Activated CD8-positive, alpha-beta T cell treated with anti-CD3 and anti-CD28 coated beads for 36 hours (primary cell): ENCODE measurements around the gene FILIP1L. TPM values are rescaled to one million over a fixed set of nuclear protein-coding genes. Genes with fewer than 3 reads are reported as not detected.

Source experiments
- ATAC-seq: fragments of 200-7000 bp; cut with Tn5 transposase; one replicate; pipeline ENCODE4 v1.10.0; 2021; ENCODE audit warnings: mild to moderate bottlenecking, moderate library complexity
- CTCF ChIA-PET: fragments of 350-600 bp; sonication (Branson Sonifier 250); formaldehyde crosslinking; loops from one replicate; lab custom pipeline; 2021; ENCODE audit warnings: antibody characterized with exemption; lab: Charles Lee
- POLR2A ChIA-PET: fragments of 350-600 bp; sonication (Branson Sonifier 250); formaldehyde crosslinking; loops from one replicate; lab custom pipeline; 2021; ENCODE audit warnings: antibody characterized with exemption; lab: Charles Lee
- DNase-seq: peaks from one replicate; pipeline ENCODE4 v3.0.0-alpha.2; 2020
- H3K27ac Mint-ChIP-seq: one replicate; pipeline ENCODE4 v1.8.0; 2021; ENCODE audit warnings: mild to moderate bottlenecking, mixed read lengths
- H3K27me3 Mint-ChIP-seq: one replicate; pipeline ENCODE4 v1.8.0; 2021; ENCODE audit warnings: mixed read lengths
- H3K36me3 Mint-ChIP-seq: one replicate; pipeline ENCODE4 v1.8.0; 2021; ENCODE audit warnings: low read depth, mixed read lengths
- H3K4me1 Mint-ChIP-seq: one replicate; pipeline ENCODE4 v1.8.0; 2021; ENCODE audit warnings: low read depth, mixed read lengths
- H3K4me3 Mint-ChIP-seq: one replicate; pipeline ENCODE4 v1.8.0; 2021; ENCODE audit warnings: mild to moderate bottlenecking, moderate library complexity, mixed read lengths
- H3K9me3 Mint-ChIP-seq: one replicate; pipeline ENCODE4 v1.8.0; 2021; ENCODE audit warnings: mixed read lengths
- intact Hi-C: fragments of 100-400 bp; cut with micrococcal nuclease; formaldehyde crosslinking; loops from one replicate; pipeline ENCODE4 v1.10.0; 2022
- total RNA-seq, 2 experiments: library from RNA; stranded (reverse); gene quantifications; one replicate each; pipeline ENCODE4 v1.2.3, GENCODE V29; 2021
- TF ChIP-seq, protein P1 (sequence below): fragments of 200-600 bp; IDR thresholded peaks from one replicate; pipeline ENCODE4 v1.8.0; 2022; ENCODE audit warnings: antibody characterized with exemption, mild to moderate bottlenecking

The FILIP1L gene
- total RNA-seq, 2 experiments from 2014 or later, result 0.11 to 0.13 TPM

DNA sequence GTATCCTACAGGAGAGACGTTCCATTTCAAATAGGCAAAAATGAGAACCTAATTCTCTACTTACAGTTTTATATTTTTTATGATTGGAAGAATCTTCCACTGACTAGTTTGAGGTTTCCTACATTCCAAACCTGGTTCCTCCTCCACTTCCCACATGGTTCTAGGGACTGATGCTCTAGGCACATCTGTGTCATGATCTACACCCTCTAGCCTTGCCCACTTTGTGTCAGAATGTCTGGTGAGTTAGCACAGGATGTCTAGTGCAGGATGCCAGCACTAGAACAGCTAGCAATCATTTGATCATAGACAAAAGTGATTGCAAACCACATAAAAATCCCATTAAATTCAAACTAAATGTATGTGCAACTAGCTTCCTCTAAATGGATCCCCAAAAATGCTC, 26.7 kb upstream of the FILIP1L start:
- H3K27me3 Mint-ChIP-seq, result no peaks in the 10 kb centered on the region
- ATAC-seq (no peak), DNase-seq (no peak)
- ChIA-PET CTCF (no interaction called here), POLR2A (no interaction called here)
- H3K4me1 Mint-ChIP-seq, result peaks cover 6% of the 10 kb centered on the region
- peaks cover 10% of the 10 kb centered on the region for H3K9me3 Mint-ChIP-seq
- H3K36me3 Mint-ChIP-seq, result peaks cover 30% of the 10 kb centered on the region
- H3K27ac Mint-ChIP-seq, result no peak overlapping the region
- intact Hi-C loops, result no loop called here
- TF ChIP-seq, protein P1, sequence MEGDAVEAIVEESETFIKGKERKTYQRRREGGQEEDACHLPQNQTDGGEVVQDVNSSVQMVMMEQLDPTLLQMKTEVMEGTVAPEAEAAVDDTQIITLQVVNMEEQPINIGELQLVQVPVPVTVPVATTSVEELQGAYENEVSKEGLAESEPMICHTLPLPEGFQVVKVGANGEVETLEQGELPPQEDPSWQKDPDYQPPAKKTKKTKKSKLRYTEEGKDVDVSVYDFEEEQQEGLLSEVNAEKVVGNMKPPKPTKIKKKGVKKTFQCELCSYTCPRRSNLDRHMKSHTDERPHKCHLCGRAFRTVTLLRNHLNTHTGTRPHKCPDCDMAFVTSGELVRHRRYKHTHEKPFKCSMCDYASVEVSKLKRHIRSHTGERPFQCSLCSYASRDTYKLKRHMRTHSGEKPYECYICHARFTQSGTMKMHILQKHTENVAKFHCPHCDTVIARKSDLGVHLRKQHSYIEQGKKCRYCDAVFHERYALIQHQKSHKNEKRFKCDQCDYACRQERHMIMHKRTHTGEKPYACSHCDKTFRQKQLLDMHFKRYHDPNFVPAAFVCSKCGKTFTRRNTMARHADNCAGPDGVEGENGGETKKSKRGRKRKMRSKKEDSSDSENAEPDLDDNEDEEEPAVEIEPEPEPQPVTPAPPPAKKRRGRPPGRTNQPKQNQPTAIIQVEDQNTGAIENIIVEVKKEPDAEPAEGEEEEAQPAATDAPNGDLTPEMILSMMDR, result no peak
- H3K4me3 Mint-ChIP-seq, result no peak overlapping the region

DNA sequence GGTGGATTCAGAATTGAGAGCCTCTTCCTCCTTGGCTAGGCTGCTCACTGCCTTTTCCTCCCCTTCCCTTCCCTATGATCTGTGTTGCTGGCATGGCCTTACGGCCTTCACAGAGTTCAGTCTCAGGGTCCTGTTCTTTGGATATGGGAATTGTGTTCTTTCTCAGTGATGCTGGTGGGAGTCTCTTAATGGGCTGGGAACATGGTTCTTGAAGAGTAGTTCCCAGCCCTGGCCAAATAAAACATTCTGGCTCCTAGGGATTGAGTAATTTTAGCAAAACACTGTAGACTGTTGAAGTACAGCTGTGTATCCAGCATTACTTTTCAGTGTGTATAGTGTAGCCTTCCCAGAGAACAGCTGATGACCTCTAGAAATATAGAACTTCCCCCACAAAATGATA, 22.6 kb upstream of the FILIP1L start:
- no peaks in the 10 kb centered on the region for H3K9me3 Mint-ChIP-seq
- ChIA-PET CTCF (interaction anchor here (0.9 to 1.5 kb wide), 3 partner anchors 30 to 71 kb away, joined by 3 to 4 read pairs (median 3); no protein-coding TSS in a partner anchor), POLR2A (no interaction called here)
- H3K4me1 Mint-ChIP-seq, result no peaks in the 10 kb centered on the region
- H3K27me3 Mint-ChIP-seq, result no peaks in the 10 kb centered on the region
- TF ChIP-seq, protein P1, result no peak
- peaks cover 18% of the 10 kb centered on the region for H3K36me3 Mint-ChIP-seq
- no peak overlapping the region for H3K4me3 Mint-ChIP-seq
- no peak for ATAC-seq
- intact Hi-C loops, result loop anchor here (10.0 kb wide), 1 partner anchor 688 kb away; no protein-coding TSS in a partner anchor
- no peak for DNase-seq
- no peak overlapping the region for H3K27ac Mint-ChIP-seq

DNA sequence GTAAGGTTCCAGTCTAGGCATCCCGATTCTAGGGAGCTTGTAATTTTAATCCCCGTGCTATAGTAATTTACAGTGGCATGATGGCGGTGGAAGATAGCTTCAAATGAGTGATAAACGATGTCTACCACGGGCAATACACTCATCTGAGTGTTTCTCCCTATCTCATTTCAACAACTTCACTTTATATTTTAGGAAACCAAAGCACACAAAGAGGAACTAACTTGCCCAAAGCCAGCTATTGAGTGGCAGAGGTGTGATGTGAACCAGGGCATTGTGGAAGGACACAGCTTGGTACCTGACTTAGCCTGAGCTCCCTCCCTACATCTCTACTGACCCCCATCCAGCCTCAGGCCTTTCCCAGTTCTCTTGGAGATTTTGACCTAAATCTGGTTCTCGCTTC, 16.9 kb upstream of the FILIP1L start:
- no peak for DNase-seq
- Mint-ChIP-seq H3K9me3 (no peaks in the 10 kb centered on the region), H3K4me1 (no peaks in the 10 kb centered on the region), H3K4me3 (no peak overlapping the region), H3K36me3 (no peaks in the 10 kb centered on the region), H3K27ac (no peak overlapping the region), H3K27me3 (no peaks in the 10 kb centered on the region)
- CTCF ChIA-PET, result interaction anchor here (1.2 to 1.3 kb wide), 2 partner anchors 9 to 62 kb away, joined by 3 read pairs; no protein-coding TSS in a partner anchor
- POLR2A ChIA-PET, result interaction anchor here (0.6 kb wide), 1 partner anchor 45 kb away, joined by 3 read pairs; no protein-coding TSS in a partner anchor
- no peak for ATAC-seq
- intact Hi-C loops, result loop anchor here (10.0 kb wide), 1 partner anchor 694 kb away; no protein-coding TSS in a partner anchor
- TF ChIP-seq, protein P1, result no peak

DNA sequence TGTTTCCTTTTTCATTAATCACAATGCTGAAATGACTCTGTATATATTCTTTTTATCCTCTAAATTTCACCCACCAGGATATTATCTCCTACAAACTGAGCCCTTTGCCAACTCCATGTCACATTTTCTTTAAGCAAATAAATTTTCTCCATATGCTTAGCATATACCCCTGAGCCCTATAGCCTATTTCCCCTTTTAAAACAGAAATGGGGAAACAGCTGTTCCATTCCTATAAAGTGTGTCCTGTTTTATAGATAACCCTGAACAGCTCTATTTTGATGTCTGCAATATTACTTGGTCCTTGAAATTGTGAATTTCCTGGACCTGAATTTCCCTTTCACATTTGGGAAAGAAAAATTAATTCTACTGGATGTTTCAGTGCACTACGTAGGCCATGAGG, 15.6 kb upstream of the FILIP1L start:
- H3K4me3 Mint-ChIP-seq, result no peak overlapping the region
- no peak overlapping the region for H3K27ac Mint-ChIP-seq
- POLR2A ChIA-PET, result no interaction called here
- H3K4me1 Mint-ChIP-seq, result peaks cover 4% of the 10 kb centered on the region
- intact Hi-C loops, result loop anchor here (10.0 kb wide), 1 partner anchor 695 kb away; no protein-coding TSS in a partner anchor
- CTCF ChIA-PET, result interaction anchor here (1.3 kb wide), 1 partner anchor 10 kb away, joined by 3 read pairs; no protein-coding TSS in a partner anchor
- no peaks in the 10 kb centered on the region for H3K27me3 Mint-ChIP-seq
- H3K9me3 Mint-ChIP-seq, result no peaks in the 10 kb centered on the region
- H3K36me3 Mint-ChIP-seq, result no peaks in the 10 kb centered on the region
- ATAC-seq, result no peak
- no peak for DNase-seq
- TF ChIP-seq, protein P1, result no peak

DNA sequence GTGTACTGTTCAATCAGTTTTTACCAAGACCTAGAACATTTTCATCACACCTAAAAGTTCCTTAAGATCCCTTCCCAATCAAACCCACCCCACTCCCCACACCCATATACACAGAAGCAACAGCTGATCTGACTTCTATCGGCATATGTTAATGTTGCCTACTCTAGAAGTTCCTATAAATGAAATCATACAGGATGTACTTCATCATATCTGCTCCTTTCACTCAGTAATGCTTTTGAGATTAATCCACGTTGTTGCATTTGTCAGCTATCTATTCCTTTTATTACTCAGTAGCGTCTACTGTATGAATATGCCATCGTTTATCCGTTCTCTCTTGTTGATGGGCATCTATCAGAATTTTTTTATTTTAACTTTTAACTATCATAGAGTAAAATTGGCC, 14.3 kb upstream of the FILIP1L start:
- DNase-seq (no peak), ATAC-seq (no peak)
- ChIA-PET CTCF (no interaction called here), POLR2A (no interaction called here)
- Mint-ChIP-seq H3K27ac (no peak overlapping the region), H3K27me3 (no peaks in the 10 kb centered on the region), H3K4me1 (peaks cover 6% of the 10 kb centered on the region), H3K36me3 (no peaks in the 10 kb centered on the region), H3K9me3 (no peaks in the 10 kb centered on the region), H3K4me3 (no peak overlapping the region)
- intact Hi-C loops, result no loop called here
- TF ChIP-seq, protein P1, result no peak
